HepG2 (cell line): ENCODE data around the gene USP5. TPM values are rescaled to one million over a fixed set of nuclear protein-coding genes. Genes with fewer than 3 reads are reported as not detected.

Experiments
- ATAC-seq: fragments of 200-7000 bp; cut with Tn5 transposase; 3 replicates; pipeline ENCODE4 v1.9.1; 2020; ENCODE audit warnings: mild to moderate bottlenecking, moderate library complexity
- BruUV-seq: library from RNA; stranded (reverse); fragments of 400-500 nt; replicated peaks from 2 replicates; lab custom pipeline; 2021; lab: Mats Ljungman, UMichigan
- CTCF ChIA-PET: fragments of 300-600 bp; formaldehyde crosslinking; extraction: SDS; loops from one replicate; lab custom pipeline; 2021; ENCODE audit warnings: low total read pairs, inconsistent platforms, low intra/inter-chr PET ratio; lab: Yijun Ruan, JAX
- POLR2A ChIA-PET: fragments of 350-600 bp; sonication (Branson Sonifier 250); formaldehyde crosslinking; loops from one replicate; lab custom pipeline; 2020; ENCODE audit warnings: antibody characterized with exemption, inconsistent platforms; lab: Yijun Ruan, JAX
- DNase-seq: peaks from one replicate; pipeline ENCODE4 v3.0.0-alpha.2; 2015; ENCODE audit warnings: low spot score
- FAIRE-seq: peaks from 3 replicates; lab custom pipeline; 2011; peaks lifted over from hg19 to GRCh38; lab: Jason Lieb, UNC
- H2AFZ ChIP-seq: one replicate; pipeline ENCODE4 v1.6.1; 2011; ENCODE audit warnings: low read length, inconsistent platforms
- H3K27ac ChIP-seq: fragments of 300-600 bp; 3 replicates; pipeline ENCODE4 v1.8.0; 2011; ENCODE audit warnings: mixed run types, mild to moderate bottlenecking, mixed read lengths, low read length, inconsistent platforms; ENCODE audit not compliant: insufficient read depth; ENCODE audit errors: extremely low read length
- H3K27me3 ChIP-seq, 2 experiments: fragments of 200-600 bp in 1 of 2; 2 replicates in 1 of 2; 3 replicates in 1 of 2; pipeline versions ENCODE4 v1.6.0 to v1.8.0; 2011; ENCODE audit warnings: low read length in 2 of 2, mild to moderate bottlenecking in 2 of 2, moderate library complexity in 2 of 2, inconsistent platforms in 1 of 2; ENCODE audit not compliant: insufficient read depth in 2 of 2, control insufficient read depth in 1 of 2
- H3K36me3 ChIP-seq, 2 experiments: fragments of 200-600 bp in 1 of 2; replicated peaks in 1 of 2; 2 replicates in 1 of 2; 3 replicates in 1 of 2; pipeline versions ENCODE4 v1.5.1 to v1.8.0; 2011; ENCODE audit warnings: low read length in 2 of 2, inconsistent platforms in 1 of 2; ENCODE audit not compliant: insufficient read depth in 2 of 2, control insufficient read depth in 1 of 2
- H3K4me1 ChIP-seq: 2 replicates; pipeline ENCODE4 v1.5.1; 2012; ENCODE audit warnings: low read length, inconsistent platforms; ENCODE audit not compliant: insufficient read depth
- H3K4me2 ChIP-seq: 2 replicates; pipeline ENCODE4 v1.6.0; 2011; ENCODE audit warnings: low read depth, low read length, inconsistent platforms
- H3K4me3 ChIP-seq, 3 experiments: fragments of 200-600 bp in 1 of 3; sonication (generic), shearing (Covaris generic) in 1 of 3; replicated peaks in 1 of 3; 2 replicates each; pipeline ENCODE4 v1.5.1; 2011 to 2016; ENCODE audit warnings: low read length in 3 of 3, inconsistent platforms in 2 of 3, low read depth in 2 of 3, mild to moderate bottlenecking in 2 of 3, control low read depth in 1 of 3, mixed read lengths in 1 of 3; ENCODE audit not compliant: insufficient read depth in 1 of 3
- H3K79me2 ChIP-seq: one replicate; pipeline ENCODE4 v1.6.1; 2011; ENCODE audit warnings: low read length, inconsistent platforms; ENCODE audit not compliant: insufficient read depth
- H3K9ac ChIP-seq: 2 replicates; pipeline ENCODE4 v1.6.0; 2011; ENCODE audit warnings: mild to moderate bottlenecking, low read depth, low read length, inconsistent platforms; ENCODE audit not compliant: insufficient read depth
- H3K9me3 ChIP-seq: 2 replicates; pipeline ENCODE4 v1.5.1; 2012; ENCODE audit warnings: mild to moderate bottlenecking, low read length
- H4K20me1 ChIP-seq: 2 replicates; pipeline ENCODE4 v1.6.0; 2011; ENCODE audit warnings: inconsistent platforms, mild to moderate bottlenecking, low read length, moderate library complexity; ENCODE audit not compliant: insufficient read depth
- AGO1 ChIP-seq: fragments of 200-400 bp; formaldehyde crosslinking; IDR thresholded peaks from 2 replicates; pipeline ENCODE4 v1.6.1; 2017; ENCODE audit warnings: mild to moderate bottlenecking, low read depth, low read length, moderate library complexity; ENCODE audit not compliant: poor library complexity, severe bottlenecking
- EEA1 ChIP-seq: sonication (generic); formaldehyde crosslinking; IDR thresholded peaks from 2 replicates; pipeline ENCODE4 v1.5.1; 2020; ENCODE audit warnings: mild to moderate bottlenecking, missing genetic modification reagents, borderline replicate concordance
- HOXA9 ChIP-seq: sonication (generic); formaldehyde crosslinking; IDR thresholded peaks from 2 replicates; pipeline ENCODE4 v1.8.1; 2022; ENCODE audit warnings: missing genetic modification reagents, mild to moderate bottlenecking, moderate library complexity, borderline replicate concordance
- ZNF382 ChIP-seq: sonication (generic); formaldehyde crosslinking; IDR thresholded peaks from 2 replicates; pipeline ENCODE4 v1.5.0; 2020; ENCODE audit warnings: missing genetic modification reagents, mild to moderate bottlenecking, borderline replicate concordance
- ZNF546 ChIP-seq: sonication (generic); formaldehyde crosslinking; conservative IDR thresholded peaks from 2 replicates; pipeline ENCODE4 v1.8.1; 2023; ENCODE audit warnings: mild to moderate bottlenecking, missing genetic modification reagents
- ZNF569 ChIP-seq: sonication (generic); formaldehyde crosslinking; IDR thresholded peaks from 2 replicates; pipeline ENCODE4 v1.5.0; 2020; ENCODE audit warnings: mild to moderate bottlenecking, missing genetic modification reagents, moderate library complexity, borderline replicate concordance
- ZNF7 ChIP-seq: IDR thresholded peaks from 2 replicates; pipeline ENCODE4 v1.6.1; 2016; ENCODE audit warnings: missing biosample characterization, missing genetic modification reagents
- WGBS: methylation state at CpG from one replicate; pipeline ENCODE4 v1.1.6; 2017; ENCODE audit warnings: low lambda C conversion rate; 5-methylcytosine and 5-hydroxymethylcytosine counted together
- in situ Hi-C: cut with HindIII; loops from 2 replicates; pipeline ENCODE4 v1.10.0; 2017; ENCODE audit warnings: low pct_unique_long_range_greater_than_20kb; ENCODE audit not compliant: extremely low pct_ligation_motif_present
- intact Hi-C: fragments of 100-400 bp; cut with micrococcal nuclease; formaldehyde crosslinking; loops from one replicate; pipeline ENCODE4 v1.10.0; 2022; ENCODE audit not compliant: unreplicated experiment
- polyA plus RNA-seq, 8 experiments: library from polyadenylated mRNA; depleted of rRNA in 3 of 8; stranded (reverse) in 7 of 8; unstranded in 1 of 8; fragments of >200 nt; fragmentation: Illumina TruSeq in 4 of 8; extraction: Trizol in 4 of 8; gene quantifications; 2 replicates each; pipeline versions ENCODE4 v1.2.1 to v1.2.3, GENCODE V29; 2011 to 2016; ENCODE audit warnings: low read depth in 4 of 8, missing spikeins in 1 of 8, mixed read lengths in 1 of 8; ENCODE audit not compliant: insufficient read depth in 1 of 8
- total RNA-seq, 5 experiments: library from RNA; depleted of rRNA; stranded (reverse); fragments of >200 nt; fragmentation: Illumina TruSeq; extraction: Trizol; gene quantifications; 2 replicates each; pipeline ENCODE4 v1.2.3, GENCODE V29; 2016; ENCODE audit warnings: low read depth in 1 of 5
- TF ChIP-seq, protein P1 (sequence below): sonication (generic); formaldehyde crosslinking; IDR thresholded peaks from 2 replicates; pipeline ENCODE4 v1.8.0; 2023; ENCODE audit warnings: mild to moderate bottlenecking, missing genetic modification reagents
- TF ChIP-seq, protein P2 (sequence below): sonication (generic); formaldehyde crosslinking; IDR thresholded peaks from 2 replicates; pipeline ENCODE4 v1.5.0; 2020; ENCODE audit warnings: missing genetic modification reagents
- TF ChIP-seq, protein P3 (sequence below): sonication (generic); formaldehyde crosslinking; IDR thresholded peaks from 2 replicates; pipeline ENCODE4 v1.5.0; 2020; ENCODE audit warnings: mild to moderate bottlenecking, missing genetic modification reagents, borderline replicate concordance
- TF ChIP-seq, protein P4 (sequence below): IDR thresholded peaks from 2 replicates; pipeline ENCODE4 v1.6.1; 2012; ENCODE audit warnings: inconsistent platforms
- TF ChIP-seq, protein P5 (sequence below), 2 experiments: sonication (generic) in 1 of 2; formaldehyde crosslinking in 1 of 2; IDR thresholded peaks; 2 replicates each; pipeline versions ENCODE4 v1.5.1 to v1.6.1; 2011 to 2020; ENCODE audit warnings: borderline replicate concordance in 1 of 2, low read depth in 1 of 2, low read length in 1 of 2, mild to moderate bottlenecking in 1 of 2, missing genetic modification reagents in 1 of 2, moderate library complexity in 1 of 2
- TF ChIP-seq, protein P6 (sequence below): sonication (generic); formaldehyde crosslinking; IDR thresholded peaks from 2 replicates; pipeline ENCODE4 v1.9.0; 2021; ENCODE audit warnings: missing genetic modification reagents, borderline replicate concordance

Gene USP5
- total and polyA plus RNA-seq, 2 of the 13 experiments (the other 11 are each of a cell fraction or from before 2014, with no cell fraction given): 39.6 to 56.0 TPM

DNA sequence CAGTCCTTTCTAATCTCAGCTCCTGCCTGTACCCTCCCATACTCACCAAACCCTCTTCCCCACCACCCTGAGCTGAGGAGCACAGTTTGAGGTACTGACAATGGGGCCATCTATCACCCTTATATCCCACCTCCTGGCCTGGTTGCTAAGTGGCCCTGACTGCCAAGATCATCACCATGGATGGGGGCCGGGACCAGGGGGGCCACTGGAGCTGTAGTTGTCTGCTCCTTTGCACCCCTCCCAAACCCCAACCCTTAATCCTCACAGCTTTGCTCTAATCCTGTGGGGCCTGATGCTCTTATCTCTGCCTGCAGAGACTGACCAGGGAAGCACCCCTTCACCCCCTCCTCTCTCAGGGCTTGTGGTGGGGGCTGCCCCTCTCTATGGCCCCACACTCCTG lies 11.6 kb upstream of the USP5 start:
- Histone ChIP-seq H3K27ac (no peak overlapping the region), H3K27me3 (no peaks in the 10 kb centered on the region), H3K4me3 (no peak overlapping the region), H3K36me3 (peaks cover 11 to 25% of the 10 kb centered on the region in 2 experiments; a peak in 4 of 5 replicates), H3K79me2 (no peaks in the 10 kb centered on the region), H4K20me1 (no peaks in the 10 kb centered on the region), H3K4me1 (no peaks in the 10 kb centered on the region), H2AFZ (no peak overlapping the region), H3K4me2 (no peak overlapping the region), H3K9ac (no peak overlapping the region), H3K9me3 (no peaks in the 10 kb centered on the region)
- in situ Hi-C loops (no loop called here), intact Hi-C loops (no loop called here)
- POLR2A ChIA-PET: interaction anchor here (2.0 to 2.7 kb wide), 2 partner anchors 12 to 26 kb away, joined by 5 to 17 read pairs; partner anchors contain the start of genes CDCA3, TPI1 and USP5
- ATAC-seq: no peak
- BruUV-seq: no TSS peak
- no peak for DNase-seq
- 100% methylated on average over 1 of the region's 1 CpG for WGBS
- no peak for FAIRE-seq
- CTCF ChIA-PET: no interaction called here
- TF ChIP-seq, protein P1, sequence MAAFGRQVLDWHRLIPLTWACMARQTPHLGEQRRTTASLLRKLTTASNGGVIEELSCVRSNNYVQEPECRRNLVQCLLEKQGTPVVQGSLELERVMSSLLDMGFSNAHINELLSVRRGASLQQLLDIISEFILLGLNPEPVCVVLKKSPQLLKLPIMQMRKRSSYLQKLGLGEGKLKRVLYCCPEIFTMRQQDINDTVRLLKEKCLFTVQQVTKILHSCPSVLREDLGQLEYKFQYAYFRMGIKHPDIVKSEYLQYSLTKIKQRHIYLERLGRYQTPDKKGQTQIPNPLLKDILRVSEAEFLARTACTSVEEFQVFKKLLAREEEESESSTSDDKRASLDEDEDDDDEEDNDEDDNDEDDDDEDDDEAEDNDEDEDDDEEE (CRISPR knock-in tag): no peak
- no peak for TF ChIP-seq ZNF382
- no peak for TF ChIP-seq ZNF546 (CRISPR knock-in tag)
- TF ChIP-seq ZNF569: no peak
- TF ChIP-seq, protein P2, sequence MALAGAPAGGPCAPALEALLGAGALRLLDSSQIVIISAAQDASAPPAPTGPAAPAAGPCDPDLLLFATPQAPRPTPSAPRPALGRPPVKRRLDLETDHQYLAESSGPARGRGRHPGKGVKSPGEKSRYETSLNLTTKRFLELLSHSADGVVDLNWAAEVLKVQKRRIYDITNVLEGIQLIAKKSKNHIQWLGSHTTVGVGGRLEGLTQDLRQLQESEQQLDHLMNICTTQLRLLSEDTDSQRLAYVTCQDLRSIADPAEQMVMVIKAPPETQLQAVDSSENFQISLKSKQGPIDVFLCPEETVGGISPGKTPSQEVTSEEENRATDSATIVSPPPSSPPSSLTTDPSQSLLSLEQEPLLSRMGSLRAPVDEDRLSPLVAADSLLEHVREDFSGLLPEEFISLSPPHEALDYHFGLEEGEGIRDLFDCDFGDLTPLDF: no peak
- TF ChIP-seq, protein P3, sequence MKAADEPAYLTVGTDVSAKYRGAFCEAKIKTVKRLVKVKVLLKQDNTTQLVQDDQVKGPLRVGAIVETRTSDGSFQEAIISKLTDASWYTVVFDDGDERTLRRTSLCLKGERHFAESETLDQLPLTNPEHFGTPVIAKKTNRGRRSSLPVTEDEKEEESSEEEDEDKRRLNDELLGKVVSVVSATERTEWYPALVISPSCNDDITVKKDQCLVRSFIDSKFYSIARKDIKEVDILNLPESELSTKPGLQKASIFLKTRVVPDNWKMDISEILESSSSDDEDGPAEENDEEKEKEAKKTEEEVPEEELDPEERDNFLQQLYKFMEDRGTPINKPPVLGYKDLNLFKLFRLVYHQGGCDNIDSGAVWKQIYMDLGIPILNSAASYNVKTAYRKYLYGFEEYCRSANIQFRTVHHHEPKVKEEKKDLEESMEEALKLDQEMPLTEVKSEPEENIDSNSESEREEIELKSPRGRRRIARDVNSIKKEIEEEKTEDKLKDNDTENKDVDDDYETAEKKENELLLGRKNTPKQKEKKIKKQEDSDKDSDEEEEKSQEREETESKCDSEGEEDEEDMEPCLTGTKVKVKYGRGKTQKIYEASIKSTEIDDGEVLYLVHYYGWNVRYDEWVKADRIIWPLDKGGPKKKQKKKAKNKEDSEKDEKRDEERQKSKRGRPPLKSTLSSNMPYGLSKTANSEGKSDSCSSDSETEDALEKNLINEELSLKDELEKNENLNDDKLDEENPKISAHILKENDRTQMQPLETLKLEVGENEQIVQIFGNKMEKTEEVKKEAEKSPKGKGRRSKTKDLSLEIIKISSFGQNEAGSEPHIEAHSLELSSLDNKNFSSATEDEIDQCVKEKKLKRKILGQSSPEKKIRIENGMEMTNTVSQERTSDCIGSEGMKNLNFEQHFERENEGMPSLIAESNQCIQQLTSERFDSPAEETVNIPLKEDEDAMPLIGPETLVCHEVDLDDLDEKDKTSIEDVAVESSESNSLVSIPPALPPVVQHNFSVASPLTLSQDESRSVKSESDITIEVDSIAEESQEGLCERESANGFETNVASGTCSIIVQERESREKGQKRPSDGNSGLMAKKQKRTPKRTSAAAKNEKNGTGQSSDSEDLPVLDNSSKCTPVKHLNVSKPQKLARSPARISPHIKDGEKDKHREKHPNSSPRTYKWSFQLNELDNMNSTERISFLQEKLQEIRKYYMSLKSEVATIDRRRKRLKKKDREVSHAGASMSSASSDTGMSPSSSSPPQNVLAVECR (CRISPR knock-in tag): no peak
- no peak for TF ChIP-seq AGO1
- TF ChIP-seq HOXA9: no peak
- no peak for TF ChIP-seq EEA1 (CRISPR knock-in tag)
- TF ChIP-seq, protein P4, sequence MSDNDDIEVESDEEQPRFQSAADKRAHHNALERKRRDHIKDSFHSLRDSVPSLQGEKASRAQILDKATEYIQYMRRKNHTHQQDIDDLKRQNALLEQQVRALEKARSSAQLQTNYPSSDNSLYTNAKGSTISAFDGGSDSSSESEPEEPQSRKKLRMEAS: no peak
- TF ChIP-seq, protein P5, sequence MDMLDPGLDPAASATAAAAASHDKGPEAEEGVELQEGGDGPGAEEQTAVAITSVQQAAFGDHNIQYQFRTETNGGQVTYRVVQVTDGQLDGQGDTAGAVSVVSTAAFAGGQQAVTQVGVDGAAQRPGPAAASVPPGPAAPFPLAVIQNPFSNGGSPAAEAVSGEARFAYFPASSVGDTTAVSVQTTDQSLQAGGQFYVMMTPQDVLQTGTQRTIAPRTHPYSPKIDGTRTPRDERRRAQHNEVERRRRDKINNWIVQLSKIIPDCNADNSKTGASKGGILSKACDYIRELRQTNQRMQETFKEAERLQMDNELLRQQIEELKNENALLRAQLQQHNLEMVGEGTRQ (IDR thresholded peaks at IDR 0.05; ENCODE audit: low read depth, low read length): no peak
- TF ChIP-seq, protein P5 (CRISPR knock-in tag; IDR thresholded peaks at IDR 0.05; ENCODE audit: borderline replicate concordance): no peak
- TF ChIP-seq ZNF7: no peak
- TF ChIP-seq, protein P6, sequence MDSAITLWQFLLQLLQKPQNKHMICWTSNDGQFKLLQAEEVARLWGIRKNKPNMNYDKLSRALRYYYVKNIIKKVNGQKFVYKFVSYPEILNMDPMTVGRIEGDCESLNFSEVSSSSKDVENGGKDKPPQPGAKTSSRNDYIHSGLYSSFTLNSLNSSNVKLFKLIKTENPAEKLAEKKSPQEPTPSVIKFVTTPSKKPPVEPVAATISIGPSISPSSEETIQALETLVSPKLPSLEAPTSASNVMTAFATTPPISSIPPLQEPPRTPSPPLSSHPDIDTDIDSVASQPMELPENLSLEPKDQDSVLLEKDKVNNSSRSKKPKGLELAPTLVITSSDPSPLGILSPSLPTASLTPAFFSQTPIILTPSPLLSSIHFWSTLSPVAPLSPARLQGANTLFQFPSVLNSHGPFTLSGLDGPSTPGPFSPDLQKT (CRISPR knock-in tag): no peak
